SK-N-SH treated with all-trans-retinoic acid at 6 μM for 48 hours (cell line): ENCODE results near the gene CDH11.

ENCODE experiments used
- ARNTL ChIP-seq: fragments of 450-650 bp; formaldehyde crosslinking; IDR thresholded peaks from 2 replicates; pipeline ENCODE4 v1.5.0; 2020; ENCODE audit warnings: low read depth, mild to moderate bottlenecking, moderate library complexity, borderline replicate concordance
- TF ChIP-seq, protein P1 (sequence below): fragments of 250-450 bp; sonication (Bioruptor Pico); IDR thresholded peaks from 2 replicates; pipeline ENCODE4 v1.5.0; 2020; ENCODE audit warnings: mild to moderate bottlenecking, moderate library complexity

DNA sequence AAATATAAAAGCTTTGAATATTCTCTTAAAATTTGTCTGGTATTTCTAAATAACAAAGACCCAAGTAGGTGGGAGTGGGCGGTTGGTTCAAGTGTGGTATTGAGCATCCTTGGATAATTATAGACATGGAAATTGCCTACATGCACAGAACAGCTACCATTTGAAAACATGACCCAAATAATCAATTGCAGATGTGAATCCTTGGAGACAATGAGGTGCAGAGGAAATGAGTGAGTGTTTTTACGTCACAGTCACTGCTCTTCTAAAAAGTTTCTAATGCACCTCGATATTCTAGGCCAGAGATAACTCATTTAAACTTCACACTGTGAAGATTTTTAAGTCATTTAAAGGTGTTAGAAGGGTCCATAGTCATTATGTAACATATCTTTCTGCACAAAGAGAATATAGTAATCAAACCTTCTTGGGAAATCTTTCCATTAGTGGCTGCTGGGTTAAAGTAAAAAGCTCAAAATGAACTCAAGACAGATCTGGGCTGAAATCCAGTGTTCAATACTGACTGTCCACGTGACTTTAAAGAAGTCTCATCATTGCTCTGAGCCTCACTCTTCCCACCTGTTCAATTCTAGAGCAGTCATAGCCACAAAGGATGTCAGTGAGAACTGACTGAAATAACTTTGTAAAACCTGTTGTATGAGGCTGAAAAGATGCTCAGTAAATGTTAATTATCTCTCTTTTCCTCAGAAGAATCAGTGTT, 144.5 kb downstream of the CDH11 start:
- no peak for TF ChIP-seq ARNTL (CRISPR knock-in tag)
- TF ChIP-seq, protein P1, sequence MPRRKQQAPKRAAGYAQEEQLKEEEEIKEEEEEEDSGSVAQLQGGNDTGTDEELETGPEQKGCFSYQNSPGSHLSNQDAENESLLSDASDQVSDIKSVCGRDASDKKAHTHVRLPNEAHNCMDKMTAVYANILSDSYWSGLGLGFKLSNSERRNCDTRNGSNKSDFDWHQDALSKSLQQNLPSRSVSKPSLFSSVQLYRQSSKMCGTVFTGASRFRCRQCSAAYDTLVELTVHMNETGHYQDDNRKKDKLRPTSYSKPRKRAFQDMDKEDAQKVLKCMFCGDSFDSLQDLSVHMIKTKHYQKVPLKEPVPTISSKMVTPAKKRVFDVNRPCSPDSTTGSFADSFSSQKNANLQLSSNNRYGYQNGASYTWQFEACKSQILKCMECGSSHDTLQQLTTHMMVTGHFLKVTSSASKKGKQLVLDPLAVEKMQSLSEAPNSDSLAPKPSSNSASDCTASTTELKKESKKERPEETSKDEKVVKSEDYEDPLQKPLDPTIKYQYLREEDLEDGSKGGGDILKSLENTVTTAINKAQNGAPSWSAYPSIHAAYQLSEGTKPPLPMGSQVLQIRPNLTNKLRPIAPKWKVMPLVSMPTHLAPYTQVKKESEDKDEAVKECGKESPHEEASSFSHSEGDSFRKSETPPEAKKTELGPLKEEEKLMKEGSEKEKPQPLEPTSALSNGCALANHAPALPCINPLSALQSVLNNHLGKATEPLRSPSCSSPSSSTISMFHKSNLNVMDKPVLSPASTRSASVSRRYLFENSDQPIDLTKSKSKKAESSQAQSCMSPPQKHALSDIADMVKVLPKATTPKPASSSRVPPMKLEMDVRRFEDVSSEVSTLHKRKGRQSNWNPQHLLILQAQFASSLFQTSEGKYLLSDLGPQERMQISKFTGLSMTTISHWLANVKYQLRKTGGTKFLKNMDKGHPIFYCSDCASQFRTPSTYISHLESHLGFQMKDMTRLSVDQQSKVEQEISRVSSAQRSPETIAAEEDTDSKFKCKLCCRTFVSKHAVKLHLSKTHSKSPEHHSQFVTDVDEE (CRISPR knock-in tag): no peak
